Right ventricle myocardium inferior (tissue), 1 donor: Measurements from ENCODE around the gene RTL10. TPM values are rescaled to one million over a fixed set of nuclear protein-coding genes. Genes with fewer than 3 reads are reported as not detected.
"Not testable (repeated sequence)": the region's sequence is repeated elsewhere in the genome, so short reads cannot be mapped to it uniquely, and the experiment has no call there.

ENCODE experiments used
- ATAC-seq: fragments of 200-7000 bp; cut with Tn5 transposase; one replicate; pipeline ENCODE4 v1.9.1; 2020; ENCODE audit warnings: mild to moderate bottlenecking, moderate library complexity
- DNase-seq: peaks from one replicate; pipeline ENCODE4 v3.0.0; 2021; ENCODE audit errors: missing footprints
- intact Hi-C: fragments of 100-400 bp; cut with DNase I; formaldehyde crosslinking; loops from one replicate; pipeline ENCODE4 v1.11.0; 2022
- total RNA-seq: library from RNA; stranded (reverse); fragmentation: NEBNext Ultra II Directional; extraction: Animal tissue kit (Norgen Biotek cat#: 25700); gene quantifications from one replicate; pipeline ENCODE4 v1.2.1, GENCODE V29; 2021
- donor health status: DM: no; HTN: yes; CAD: no; lungs with severe emphysema.

The RTL10 gene
- total RNA-seq, 1 donor from 2014 or later = 8.5 TPM

DNA sequence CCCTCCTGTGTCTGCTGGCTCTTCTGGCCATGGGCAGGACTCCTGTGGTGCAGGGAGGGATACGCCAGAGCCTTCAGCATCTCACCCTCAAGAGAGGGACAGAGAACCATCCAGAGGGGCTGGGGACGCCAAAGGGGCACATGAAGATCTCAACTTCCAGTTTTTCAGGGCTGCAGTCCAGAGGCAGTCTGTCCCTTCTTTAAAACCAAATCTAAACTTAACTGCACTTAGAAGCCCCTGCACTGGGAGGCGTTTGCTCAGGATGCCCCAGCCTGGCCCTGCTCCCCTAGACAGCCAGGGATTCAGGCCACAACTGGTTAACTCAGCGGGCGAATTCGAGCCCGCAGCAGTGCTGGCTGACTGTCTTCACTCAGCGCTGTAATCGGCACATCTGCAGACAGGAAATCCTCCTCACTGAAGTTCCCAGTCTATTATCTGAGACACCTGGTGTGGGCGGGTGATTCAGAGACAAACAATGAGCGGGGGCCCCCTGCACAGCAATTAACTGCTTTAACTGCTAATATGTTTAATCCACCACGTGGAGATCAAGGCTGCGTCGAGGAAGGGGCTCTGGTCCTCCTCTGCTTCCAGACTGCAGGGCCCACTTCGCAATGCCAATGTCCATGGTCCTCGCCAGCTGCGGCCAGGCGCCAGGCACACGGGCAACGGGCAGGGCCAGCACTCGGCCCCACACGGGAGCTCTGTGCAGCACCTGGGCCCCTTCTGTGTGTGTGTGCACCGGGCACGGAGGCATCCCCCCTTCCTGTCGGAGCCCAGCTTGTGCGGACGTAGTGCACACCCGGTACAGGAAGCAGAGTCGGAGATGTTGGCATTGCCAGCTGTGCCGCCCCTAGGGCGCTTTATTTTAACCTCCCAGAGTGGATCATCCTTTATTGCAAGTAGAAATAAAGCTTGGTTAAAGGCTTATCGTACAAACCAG lies 36.9 kb upstream of the RTL10 start:
- intact Hi-C loops = no loop called here
- ATAC-seq (no peak), DNase-seq (peak; percentile 42)

DNA sequence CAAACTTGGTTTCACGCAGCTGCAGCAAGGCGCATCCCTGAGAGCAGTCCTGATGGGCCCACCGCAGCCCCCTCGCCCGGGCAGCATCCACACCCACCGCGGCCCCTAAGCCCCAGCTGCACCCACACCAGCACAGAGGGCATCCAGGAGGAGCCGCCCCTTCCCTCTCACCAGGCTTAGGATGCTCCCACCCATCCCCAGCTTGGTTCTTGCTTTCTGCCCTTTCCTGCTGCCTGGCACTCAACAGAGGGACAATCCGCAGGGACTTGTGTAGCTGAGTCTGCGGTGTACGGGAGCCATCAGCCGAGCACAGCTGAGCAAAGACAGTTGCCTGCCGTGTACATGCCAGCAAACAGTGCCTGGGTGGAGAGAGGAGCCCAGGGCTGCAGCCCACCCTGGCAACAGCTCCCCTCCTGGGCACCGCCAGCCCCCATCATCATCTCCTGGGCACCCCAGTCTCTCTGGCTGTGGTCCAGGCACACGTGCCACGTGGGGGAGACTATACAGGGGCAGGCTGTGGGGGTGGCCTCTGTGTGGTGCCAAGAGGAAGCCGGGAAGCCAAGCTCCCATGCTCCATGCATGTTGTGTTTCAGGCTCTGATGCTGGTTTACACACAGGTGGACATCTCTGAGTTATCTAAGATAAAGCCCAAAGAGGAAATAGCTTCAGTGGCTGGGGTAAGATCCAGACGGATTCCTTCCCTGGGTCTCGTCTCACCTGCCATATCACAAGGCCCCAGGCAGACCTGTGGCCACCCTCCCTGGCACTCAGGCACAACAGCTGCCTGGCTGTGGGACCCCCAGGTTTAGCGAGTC lies 36.0 kb upstream of the RTL10 start:
- ATAC-seq = no peak
- peak; percentile 41 for DNase-seq
- intact Hi-C loops = no loop called here

DNA sequence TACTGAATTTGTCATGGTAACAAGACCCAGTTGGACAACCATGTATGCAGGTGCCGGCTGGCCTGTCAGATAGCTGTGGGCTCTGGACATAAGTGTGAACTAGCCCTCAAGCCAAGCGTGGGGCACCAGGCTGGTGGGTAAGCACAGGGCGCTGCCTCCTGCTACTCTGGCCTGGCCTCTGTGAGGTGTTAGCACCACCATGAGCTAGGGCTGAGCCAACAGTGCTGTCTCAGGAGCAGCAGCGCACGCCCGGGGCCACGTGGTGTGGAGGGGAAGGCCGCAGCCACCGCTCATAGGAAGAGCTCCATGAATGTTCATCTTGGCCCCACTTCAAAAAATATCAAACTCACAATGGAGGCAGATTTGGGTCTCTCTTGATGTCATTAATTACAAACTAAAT lies 35.3 kb upstream of the RTL10 start:
- DNase-seq = peak; percentile 52

DNA sequence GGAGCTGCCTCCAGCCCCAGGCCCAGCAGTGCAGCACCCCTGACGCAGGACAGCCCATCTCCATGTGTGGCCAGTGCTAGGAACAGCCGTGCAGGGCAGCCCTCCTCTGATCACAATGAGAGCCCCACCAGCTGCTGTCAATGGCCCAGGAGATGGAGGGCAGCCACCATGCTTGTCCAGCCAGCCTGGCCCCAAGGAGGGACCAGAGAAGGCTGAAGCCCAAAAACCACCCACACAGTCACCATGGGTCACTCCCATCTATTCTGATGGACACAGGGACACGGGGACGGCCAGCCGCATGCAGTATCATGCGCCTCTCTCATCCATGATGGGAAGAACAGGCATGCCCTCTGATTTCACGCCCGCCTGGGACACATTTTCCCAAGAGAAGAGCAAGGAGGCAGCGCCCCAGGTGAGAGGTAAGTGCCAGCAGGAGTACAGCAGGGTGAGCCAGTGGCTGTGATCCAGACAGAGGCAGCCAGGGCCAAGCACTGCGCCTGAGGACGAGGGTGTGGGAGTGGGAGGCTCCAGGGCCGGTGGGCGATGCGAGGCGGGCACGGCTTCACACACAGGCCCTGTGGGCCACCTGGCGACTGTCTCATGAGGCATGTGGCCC lies 33.6 kb upstream of the RTL10 start:
- DNase-seq (peak; percentile 34), ATAC-seq (no peak)
- intact Hi-C loops = no loop called here

More for the DNA sequence above, 35.3 kb upstream of the RTL10 start:
- intact Hi-C loops = no loop called here
- no peak for ATAC-seq

DNA sequence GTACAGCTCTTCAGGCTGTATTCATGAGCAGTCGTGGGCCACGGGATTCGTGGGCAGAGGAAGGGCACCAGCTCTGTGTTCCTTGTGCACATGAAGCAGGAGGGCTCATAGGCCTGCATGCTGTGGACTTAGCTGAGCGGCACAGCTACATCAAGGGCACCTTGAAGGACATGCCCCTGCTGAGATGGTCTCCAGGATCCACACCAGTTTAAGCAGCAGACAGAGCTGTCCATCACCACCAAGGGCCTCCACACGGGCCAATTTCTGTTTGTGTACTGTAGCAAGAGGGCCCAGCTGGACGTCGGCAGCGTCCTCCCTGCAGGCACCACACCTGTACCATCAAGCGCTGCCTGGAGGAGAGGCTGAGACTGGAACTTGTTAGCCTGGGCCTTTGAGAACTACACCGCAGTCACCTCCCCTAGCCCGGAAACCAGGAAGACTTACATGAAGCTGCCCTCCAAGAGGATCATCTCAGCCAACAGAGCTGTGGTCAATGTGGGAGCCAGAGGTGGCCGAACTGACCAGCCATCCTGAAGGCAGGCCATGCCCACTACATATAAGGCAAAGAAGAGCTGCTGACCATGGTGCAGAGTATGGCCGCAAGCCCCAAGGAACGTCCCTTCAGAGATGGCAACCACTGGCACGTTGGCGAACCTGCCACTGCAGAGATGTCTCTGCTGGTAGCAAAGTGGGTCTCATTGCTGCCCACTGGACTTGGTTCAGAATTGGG lies 32.7 kb upstream of the RTL10 start:
- ATAC-seq (no peak), DNase-seq (peak; percentile 61)
- intact Hi-C loops = no loop called here

DNA sequence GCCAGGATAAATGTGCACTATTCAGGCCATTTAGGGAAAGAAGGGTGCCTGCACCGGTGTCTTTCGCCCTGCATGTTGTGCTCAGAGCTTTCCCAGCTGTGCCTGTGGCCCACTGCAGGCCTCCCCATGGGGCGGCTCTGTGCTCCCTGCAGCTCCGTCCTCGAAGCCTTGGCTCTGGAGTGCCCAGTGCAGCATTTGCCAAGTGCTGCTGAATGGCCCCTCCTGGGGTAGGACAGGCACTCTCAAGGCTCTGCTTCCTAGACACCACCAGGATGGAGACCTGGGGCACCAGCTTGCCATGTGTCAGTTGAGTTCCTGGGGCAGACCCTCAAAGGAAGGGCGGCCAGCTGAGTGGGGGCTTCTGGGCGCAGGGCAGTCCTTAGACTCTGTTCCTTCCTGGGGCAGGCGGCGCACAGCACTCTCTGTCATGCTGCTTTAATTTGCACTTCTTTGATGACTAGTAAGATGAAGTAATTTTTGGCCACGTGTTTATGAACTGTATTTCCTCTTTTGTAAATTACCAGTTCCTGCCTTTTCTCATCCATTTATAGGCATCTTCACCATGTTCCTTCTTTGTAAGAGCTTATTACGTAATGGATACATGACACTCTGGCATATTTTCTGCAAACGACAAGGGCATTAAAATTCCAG lies 32.1 kb upstream of the RTL10 start:
- intact Hi-C loops = no loop called here
- ATAC-seq = peak; percentile 47

DNA sequence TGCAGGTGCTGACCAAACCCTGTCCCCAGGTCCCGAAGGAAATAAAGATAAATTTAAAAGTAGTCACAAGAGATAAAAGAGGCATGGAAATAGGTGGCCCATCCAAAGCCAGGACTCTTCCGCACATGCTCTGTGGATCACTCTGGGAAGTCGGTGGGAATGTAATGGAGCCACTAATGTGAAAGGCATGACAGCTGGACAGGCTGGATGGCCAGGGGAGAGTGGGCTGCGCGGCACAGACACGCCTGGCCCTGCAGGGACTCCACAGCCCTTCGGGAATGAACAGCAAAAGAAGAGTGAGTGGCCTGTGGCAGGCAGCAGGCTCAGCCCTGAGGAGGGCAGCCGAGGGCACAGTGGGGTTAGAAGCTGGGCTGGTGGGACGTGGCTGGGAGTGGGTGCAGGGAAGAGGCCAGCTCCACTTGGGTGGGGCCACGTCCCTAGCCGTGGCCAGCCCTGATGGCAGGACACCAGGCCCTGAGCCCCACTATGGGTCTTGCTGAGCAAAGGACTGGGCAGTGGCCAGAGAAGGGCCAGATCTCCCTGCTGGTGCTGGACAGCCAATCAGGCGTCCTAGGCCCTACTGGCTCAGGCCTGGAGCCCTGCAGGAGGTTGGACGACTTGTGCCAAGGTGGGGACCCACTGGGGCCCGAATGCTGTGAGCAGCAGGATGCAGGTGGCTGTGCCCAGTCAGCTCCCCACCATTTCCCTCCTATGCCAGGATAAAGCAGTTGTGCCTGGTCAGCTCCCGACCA lies 31.3 kb upstream of the RTL10 start:
- no peak for ATAC-seq
- peak; percentile 65 for DNase-seq
- intact Hi-C loops = no loop called here

More for the DNA sequence above, 32.1 kb upstream of the RTL10 start:
- DNase-seq = peak; percentile 80

DNA sequence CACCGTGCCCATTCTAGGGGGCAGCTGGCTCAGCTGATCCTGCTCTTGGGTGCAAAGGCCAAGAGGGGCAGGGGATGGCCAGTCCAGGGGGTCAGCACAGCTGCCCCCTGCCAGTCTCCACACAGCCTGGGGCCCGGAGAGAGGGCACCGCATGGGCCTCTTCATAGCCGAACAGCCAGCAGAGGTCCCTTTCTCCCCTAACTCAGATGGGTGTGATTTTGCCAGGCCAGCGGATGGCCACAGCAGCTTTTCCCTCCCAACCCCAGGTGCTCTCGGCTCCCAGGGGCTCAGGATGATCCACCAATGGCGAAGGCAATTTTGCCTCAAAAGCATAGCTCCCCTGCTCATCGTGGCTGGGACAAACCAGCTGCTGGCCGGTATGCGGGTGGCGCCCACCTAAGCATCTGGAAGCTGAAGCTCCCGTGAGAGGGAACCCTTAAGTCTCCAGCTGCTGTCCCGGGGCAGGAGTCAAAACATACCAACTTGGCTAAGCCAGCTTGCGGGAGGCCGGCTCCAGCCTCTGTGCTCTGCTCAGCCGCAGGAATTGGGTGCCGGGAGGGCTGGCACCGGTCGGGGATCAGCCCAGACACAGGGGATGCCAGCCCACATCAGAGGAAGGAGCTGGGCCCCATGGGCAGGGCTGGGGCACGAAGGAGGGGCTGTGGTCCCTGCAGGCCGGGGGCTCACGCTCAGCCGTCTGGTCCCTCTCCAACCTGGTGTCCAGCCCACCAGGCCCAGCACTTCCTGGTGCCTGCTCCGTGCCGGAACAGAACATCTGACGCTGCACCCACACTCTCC lies 30.5 kb upstream of the RTL10 start:
- intact Hi-C loops = no loop called here
- no peak for ATAC-seq
- DNase-seq = peak; percentile 37

DNA sequence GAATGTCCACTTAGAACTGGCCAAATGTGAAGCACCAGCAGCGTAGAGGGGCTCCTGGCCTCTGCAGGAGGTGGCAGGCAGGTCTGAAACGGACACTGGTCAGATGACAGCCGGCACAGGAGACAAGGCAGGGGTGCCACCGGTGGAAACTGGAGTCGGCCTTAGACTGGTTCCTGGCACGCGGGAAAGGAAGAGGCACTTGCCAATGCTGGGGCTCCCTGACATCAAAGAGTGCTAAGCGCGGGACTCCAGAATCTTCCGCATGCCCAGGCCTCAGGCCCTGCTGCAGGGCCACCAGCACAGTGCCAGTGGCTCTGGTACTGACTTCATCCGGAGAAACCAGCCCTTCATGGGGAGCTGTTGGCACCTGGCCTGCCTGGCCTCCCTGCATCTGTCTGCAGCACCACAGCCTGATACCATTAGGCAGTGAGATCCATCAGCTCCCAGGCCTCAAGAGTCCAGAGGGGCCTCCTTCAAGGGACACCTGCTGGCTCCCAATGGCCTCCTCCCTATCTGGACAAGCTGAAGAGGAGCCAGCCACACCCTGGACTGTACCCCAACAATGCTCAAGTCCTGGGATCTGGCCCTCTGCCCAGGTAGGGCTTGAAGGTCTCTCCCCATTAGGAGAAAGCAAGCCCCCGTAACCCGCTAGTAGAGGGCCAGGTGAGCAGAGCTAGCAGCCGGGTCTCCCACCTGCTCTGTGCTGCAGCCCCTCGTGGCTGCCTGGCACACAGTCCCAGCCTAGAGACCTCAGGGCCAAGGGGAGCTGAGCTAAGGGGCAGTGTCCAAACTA lies 29.7 kb upstream of the RTL10 start:
- intact Hi-C loops = no loop called here
- DNase-seq (peak; percentile 34), ATAC-seq (no peak)

DNA sequence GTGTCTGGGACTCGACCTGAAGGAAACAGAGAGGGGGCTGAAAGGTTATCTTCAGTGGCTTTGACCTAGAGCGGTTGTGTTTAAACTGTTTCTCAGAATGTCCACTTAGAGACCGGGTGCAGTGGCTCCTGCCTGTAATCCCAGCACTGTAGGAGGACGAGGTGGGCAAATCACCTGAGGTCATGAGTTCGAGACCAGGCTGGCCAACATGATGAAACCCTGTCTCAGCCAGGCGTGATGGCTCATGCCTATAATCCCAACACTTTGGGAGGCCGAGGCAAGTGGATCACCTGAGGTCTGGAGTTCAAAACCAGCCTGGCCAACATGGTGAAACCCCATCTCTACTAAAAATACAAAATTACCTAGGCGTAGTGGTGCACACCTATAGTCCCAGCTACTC lies 28.8 kb upstream of the RTL10 start:
- ATAC-seq, intact Hi-C loops: not testable (repeated sequence)
- DNase-seq = peak; percentile 18

DNA sequence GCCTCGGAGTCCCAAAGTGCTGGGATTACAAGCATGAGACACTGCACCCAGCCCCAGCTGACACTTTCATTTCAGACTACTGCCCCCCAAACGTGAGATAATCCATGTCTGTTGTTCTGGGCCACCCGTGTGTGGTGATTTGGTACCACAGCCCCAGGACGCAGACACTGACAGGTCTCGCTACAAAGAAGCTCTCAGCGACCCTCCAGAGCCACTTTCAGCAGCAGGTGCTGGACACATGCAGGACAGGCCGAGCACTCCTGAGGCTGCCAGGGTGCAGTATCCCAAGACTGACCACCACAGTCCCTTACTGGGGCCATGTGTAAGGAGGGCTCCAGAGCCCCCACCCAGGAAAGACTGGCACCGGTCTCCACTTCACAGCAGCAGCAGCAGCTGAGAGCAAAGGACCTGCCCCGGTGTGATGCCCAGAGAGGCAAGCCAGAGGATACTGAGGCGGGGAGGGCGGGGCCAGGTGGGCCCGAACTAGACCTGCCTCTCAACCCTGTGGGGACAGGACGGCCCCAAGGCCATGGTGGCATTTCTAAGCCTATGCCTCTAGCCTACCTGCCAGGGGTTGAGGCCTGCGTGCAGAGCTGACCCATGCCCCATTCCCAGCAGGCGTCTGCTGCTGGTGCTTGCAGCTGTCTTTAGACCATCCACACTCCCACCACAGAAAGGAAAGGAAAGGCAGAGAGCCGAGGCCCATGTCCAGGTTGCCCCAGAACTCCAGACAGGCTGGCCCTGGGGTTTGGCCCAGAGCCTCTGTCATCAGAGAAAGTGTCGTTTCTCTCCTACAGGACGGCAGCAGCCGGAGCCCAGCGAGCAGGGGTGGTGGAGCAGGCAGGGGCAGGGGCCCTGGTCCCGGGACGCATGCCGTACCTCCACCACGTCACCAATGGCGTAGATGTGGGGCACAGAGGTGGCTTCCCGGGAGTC lies 28.0 kb upstream of the RTL10 start:
- DNase-seq = peak; percentile 49
- no peak for ATAC-seq
- intact Hi-C loops = no loop called here

DNA sequence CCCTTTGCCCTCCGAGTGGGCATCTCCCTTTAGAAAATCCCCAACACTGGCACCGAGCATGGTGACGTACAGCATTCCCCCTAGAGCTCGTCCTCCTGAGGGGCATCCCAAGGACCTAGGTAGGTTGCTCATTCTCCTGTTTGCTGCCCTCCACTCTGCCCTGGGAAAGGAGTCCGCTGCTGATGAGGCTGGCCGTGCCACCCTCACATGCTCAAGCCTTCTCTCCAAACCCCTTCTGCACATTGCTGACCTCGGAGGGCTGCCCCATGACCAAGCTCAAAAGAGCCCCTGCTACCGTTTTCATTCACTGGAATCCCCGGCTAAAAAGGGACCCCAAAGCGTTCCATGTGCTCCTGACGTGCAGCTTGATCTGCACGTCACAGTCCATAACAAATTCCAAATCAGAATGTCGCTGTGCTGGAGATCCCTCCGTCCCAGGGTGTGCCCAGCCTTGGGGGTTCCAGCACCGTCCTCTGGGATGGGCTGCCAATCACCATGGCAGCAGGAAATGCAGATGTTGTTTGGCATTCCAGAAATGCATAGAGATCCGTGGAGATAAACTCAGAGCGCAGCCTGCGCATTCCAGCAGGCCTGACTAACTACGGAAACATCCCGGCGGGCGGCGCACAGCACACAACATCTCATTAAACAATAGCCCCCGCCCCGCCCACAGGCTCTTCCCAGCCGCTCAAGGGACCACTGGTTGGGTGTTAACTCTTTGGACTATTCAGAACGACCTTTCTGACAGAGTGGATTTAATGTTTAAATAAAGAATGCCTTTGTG lies 26.3 kb upstream of the RTL10 start:
- peak; percentile 67 for DNase-seq
- ATAC-seq = no peak
- intact Hi-C loops = loop anchor here (2.0 kb wide), 1 partner anchor 26 kb away; the partner anchor contains the start of genes GNB1L and RTL10

DNA sequence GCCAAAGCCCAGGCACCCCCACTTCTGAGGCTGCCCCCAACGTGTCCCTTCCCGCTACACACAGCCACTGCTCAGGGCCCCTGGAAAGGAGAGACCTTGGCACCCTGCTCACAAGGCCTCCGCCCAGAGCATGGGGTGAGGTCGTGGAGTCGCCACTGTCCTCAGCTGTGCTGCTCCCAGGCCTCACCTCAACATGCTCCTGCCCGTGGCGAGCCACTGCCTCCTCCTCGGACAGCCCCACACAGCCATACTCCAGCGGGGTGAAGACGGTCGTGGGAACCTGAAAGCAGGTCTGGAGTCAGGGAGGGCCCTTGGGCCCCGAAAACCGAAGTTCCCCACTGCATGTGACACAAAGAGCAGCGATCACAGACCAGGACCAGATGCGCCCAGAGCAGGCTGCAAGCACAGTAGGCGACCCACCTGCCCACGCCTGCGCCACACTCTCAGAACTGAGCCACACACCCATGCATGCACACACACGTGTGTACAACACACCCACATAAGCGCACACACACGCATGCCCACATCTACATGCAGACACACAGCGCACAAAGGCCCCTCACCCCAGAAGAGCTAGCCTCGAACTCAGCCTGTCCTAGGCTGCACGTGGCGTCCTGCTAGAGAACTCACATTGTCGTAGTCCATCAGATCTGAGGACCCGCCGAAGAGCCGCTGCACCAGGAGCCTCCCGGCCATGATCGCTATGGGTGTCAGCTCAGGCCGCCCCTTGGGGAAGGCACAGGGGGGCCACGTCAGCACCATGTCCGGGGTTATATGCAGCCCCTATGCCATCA lies 25.5 kb upstream of the RTL10 start:
- intact Hi-C loops = loop anchor here (2.0 kb wide), 1 partner anchor 25 kb away; the partner anchor contains the start of genes GNB1L and RTL10
- DNase-seq (peak; percentile 50), ATAC-seq (no peak)
